Suprapubic skin (tissue), 4 donors: ENCODE measurements around the gene KIAA1210.

Experiments used
- CTCF ChIP-seq, 2 donors: fragments of 200-600 bp in 1 of 2; fragments of 450-650 bp in 1 of 2; sonication (generic) in 1 of 2; IDR thresholded peaks; one replicate each; pipeline ENCODE4 v1.5.1; 2016 to 2019; ENCODE audit warnings: antibody characterized with exemption in 2 of 2, mild to moderate bottlenecking in 1 of 2, moderate library complexity in 1 of 2
- EP300 ChIP-seq: sonication (generic); formaldehyde crosslinking; IDR thresholded peaks from one replicate; pipeline ENCODE4 v1.6.1; 2017; ENCODE audit warnings: antibody characterized with exemption
- POLR2A ChIP-seq, 2 donors: fragments of 450-650 bp; IDR thresholded peaks; one replicate each; pipeline ENCODE4 v1.6.1; 2017; ENCODE audit warnings: antibody characterized with exemption in 2 of 2, mild to moderate bottlenecking in 2 of 2, moderate library complexity in 2 of 2
- POLR2AphosphoS5 ChIP-seq, 3 donors: sonication (generic); formaldehyde crosslinking; IDR thresholded peaks; one replicate each; pipeline ENCODE4 v1.6.1; 2017; ENCODE audit warnings: antibody characterized with exemption in 3 of 3

GRCh38 chrX:119084766-119085165 is 42.8 kb downstream of the KIAA1210 start:
- TF ChIP-seq CTCF (IDR thresholded peaks at IDR 0.05) (no peak), POLR2A (IDR thresholded peaks at IDR 0.05) (no peak), EP300 (no peak), POLR2AphosphoS5 (IDR thresholded peaks at IDR 0.05) (no peak)
